Skeletal muscle cell (primary cell): Measurements from ENCODE around the gene HCCS.
A peak's percentile ranks its signal among the peaks of the same experiment; 100 is the strongest.

Experiments
- DNase-seq: peaks from one replicate; pipeline ENCODE4 v3.0.0-alpha.2; 2010; ENCODE audit warnings: low read depth
- H3K4me3 ChIP-seq: 2 replicates; pipeline ENCODE4 v1.5.1; 2011; ENCODE audit warnings: low read depth, mild to moderate bottlenecking, control low read depth, low read length, moderate library complexity

HCCS gene

GRCh38 chrX:11111037-11111851 is at the start of gene HCCS:
Gene HCCS, plus strand, starts transcription at chrX:11111332. Its CDS starts 729 bp downstream, at chrX:11112061.
- DNase-seq = peak; percentile 39
- H3K4me3 ChIP-seq = peak within 1 kb of the TSS; percentile 74

GRCh38 chrX:11064276-11064675 is 46.9 kb upstream of the HCCS start:
- no peak for DNase-seq
- H3K4me3 ChIP-seq = no peak overlapping the region

- DNase-seq = peak; percentile 30
- no peak overlapping the region for H3K4me3 ChIP-seq
These were observed 46.1 kb upstream of the HCCS start for GRCh38 chrX:11064851-11065600.

- no peak for DNase-seq
- no peak overlapping the region for H3K4me3 ChIP-seq
These were observed 44.3 kb upstream of the HCCS start for GRCh38 chrX:11066812-11067211.

DNA sequence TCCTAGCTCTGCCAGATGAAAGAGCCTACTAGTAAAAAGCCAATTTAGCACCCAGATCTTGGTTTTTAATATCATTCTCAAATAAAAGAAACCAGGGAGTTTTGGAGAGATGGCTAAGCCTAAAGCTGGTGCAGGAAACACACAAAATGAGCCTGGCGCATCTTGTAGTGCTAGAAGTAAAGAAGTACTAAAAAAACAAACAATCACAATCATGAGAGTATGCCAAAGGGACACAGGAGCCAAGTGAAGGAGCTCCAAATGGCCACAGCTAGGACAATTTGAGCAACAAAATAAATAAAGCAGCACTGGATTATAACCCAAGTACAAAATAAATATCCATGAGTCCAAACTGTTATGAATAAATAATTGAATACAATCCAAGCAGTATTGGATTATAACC is 37.8 kb upstream of the HCCS start:
- no peak overlapping the region for H3K4me3 ChIP-seq
- no peak for DNase-seq

- DNase-seq = no peak
- H3K4me3 ChIP-seq = no peak overlapping the region
These were observed 30.3 kb upstream of the HCCS start for GRCh38 chrX:11080741-11081305.

- no peak overlapping the region for H3K4me3 ChIP-seq
- DNase-seq = no peak
These were observed 29.6 kb upstream of the HCCS start for GRCh38 chrX:11081511-11081910.

- DNase-seq = no peak
These were observed 25.8 kb upstream of the HCCS start for GRCh38 chrX:11085305-11085704.

DNA sequence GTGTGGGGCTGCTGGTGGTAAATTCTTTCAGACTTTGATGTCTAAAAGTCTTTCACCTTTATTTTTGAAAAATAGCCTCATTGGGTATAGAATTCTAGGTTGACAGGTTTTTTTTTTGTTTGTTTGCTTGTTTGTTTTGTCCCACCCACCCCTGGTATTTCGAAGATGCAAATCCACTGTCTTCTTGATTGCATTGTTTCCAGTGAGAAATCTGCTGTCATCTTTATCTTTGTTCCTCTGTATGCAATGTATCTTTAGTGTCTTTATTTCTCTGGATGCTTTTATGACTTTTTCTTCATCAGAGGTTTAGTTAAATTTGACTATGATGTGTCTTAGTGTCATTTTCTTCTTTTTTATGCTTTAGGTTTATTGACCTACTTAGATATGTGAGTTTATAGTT is 21.3 kb upstream of the HCCS start:
- H3K4me3 ChIP-seq = no peak overlapping the region
- no peak for DNase-seq

More at GRCh38 chrX:11085305-11085704, 25.8 kb upstream of the HCCS start:
- no peak overlapping the region for H3K4me3 ChIP-seq

GRCh38 chrX:11097933-11098332 is 13.2 kb upstream of the HCCS start:
- no peak for DNase-seq
- H3K4me3 ChIP-seq = no peak overlapping the region

DNA sequence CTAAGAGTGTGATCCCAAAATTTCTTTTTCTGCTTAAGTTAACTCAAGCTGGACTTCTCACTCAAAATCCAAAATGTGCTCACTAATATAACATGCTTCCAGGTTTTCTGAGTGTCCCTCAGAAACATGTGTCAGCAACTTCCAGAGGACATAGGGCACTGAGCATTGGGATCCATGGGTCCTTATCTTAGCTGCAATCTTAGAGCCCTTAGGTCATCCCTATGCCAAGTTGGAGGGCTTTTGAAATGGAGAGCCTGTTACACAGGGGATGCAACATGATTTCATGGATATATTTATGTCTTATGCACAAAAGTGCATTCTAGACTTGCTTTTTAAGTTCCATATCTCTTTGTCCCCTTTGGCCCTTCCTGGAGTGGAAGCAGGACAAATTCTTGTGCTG is 11.7 kb upstream of the HCCS start:
- H3K4me3 ChIP-seq = no peak overlapping the region
- DNase-seq = no peak

GRCh38 chrX:11100281-11101035 is 10.7 kb upstream of the HCCS start:
- peak; percentile 16 for DNase-seq
- no peak overlapping the region for H3K4me3 ChIP-seq

GRCh38 chrX:11103006-11103405 is 8.1 kb upstream of the HCCS start:
- no peak for DNase-seq
- H3K4me3 ChIP-seq = no peak overlapping the region

- DNase-seq = no peak
- no peak overlapping the region for H3K4me3 ChIP-seq
These were observed 7.4 kb upstream of the HCCS start for GRCh38 chrX:11103751-11104150.

DNA sequence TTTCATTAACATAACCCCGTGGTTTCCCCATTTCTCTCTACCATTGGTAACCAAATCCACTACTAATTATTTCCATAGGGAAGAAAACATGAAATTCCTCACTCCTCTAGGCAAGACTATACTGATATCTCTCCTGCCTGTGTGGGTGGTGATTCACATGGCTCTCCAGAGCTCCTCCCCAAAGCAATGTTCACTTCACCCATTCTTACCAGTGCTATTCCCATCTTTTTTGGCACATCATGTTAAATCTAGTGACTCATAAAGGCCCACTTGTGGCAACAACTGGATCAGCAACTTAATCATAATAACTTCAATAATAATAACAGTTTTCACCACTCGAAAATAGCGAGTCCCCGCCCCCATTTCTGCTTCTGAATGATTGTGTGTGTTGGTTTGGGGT is 6.1 kb upstream of the HCCS start:
- no peak for DNase-seq

DNA sequence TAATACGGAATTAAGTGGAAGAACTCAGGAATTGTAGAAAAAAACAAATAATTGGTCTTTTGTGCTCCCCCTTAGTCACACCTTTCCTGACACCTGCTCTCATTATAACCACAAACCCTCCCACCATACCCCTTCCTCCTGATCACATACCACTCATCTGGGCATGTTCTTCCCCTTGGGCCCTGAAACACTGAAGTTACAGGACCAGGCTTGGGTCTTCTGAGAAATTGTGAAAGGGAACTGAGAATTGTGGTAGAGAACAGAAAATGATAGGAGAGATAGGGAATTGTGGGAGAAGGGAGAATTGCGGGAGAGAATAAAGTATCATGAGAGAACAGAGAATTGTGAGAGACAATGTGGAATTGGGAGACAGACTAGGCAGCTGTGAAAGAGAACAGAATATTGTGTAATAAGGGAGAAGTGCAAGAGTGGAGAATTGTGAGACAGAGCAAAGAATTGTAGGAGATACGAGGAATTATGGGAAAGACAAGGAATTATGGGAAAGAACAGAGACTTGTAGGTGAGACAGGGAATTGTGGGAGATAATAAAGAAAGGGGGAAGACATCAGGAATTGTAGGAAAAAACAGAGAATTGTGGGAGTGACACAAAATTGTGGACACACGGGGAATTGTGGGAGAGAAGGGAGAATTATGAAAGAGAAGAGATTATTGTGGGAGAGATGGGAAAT is 2.7 kb upstream of the HCCS start:
- H3K4me3 ChIP-seq = no peak overlapping the region
- no peak for DNase-seq

More for the DNA sequence above, 6.1 kb upstream of the HCCS start:
- no peak overlapping the region for H3K4me3 ChIP-seq

DNA sequence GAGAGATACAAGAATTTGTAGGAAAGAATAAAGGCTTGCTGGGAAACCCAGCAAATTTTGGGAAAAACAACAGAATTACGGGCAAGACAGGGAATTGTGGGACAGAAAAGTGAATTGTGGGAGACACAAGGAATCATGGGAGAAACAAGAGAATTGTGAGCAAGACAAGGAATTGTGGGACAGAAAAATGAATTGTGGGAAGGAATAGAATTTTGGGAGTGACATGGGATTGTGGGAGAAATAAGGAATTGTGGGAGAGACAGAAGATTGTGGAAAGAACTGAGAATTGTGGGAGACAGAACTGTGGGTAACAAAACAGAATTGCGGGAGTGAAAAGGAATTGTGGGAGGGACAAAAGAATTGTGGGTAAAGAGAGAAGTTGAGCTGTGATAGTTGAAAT is 1.2 kb upstream of the HCCS start:
- no peak for DNase-seq
- no peak overlapping the region for H3K4me3 ChIP-seq

DNA sequence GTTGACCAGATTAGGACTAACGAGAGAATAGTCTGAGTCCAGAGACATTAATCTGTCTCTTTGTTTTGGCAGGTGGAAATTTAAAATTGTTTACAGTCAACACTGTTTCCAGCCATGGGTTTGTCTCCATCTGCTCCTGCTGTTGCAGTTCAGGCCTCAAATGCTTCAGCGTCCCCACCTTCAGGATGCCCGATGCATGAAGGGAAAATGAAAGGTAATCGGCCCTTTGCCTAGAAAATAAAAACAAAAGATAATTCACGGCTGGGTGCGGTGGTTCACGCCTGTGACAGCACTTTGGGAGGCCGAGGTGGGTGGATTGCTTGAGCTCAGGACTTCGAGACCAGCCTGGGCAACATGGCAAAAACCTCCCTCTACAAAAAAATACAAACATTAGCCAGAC is 815 bp downstream of the HCCS start:
- peak overlapping the region; percentile 74 for H3K4me3 ChIP-seq
- DNase-seq = no peak

DNA sequence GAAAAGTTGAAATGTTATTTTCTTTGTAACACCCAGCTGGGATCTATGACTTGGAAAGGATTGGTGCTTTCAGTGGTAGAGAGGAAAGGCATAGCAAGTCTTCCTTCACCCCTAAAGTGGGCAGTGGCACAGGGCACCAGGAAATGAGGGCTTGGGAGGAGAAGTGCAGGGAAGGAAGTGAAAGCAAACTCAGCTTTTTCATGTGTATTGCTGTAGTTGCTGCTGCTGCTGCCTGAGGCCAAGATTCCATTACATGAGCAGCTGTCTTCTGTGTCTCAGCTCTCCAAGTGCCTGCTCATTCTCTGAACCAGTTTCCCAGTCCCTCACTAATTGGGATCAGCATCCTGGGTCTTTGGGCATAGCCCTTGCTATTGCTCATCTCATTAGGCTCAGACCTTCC is 2.6 kb downstream of the HCCS start:
- H3K4me3 ChIP-seq = no peak overlapping the region
- no peak for DNase-seq
